Middle frontal gyrus (tissue), 1 donor: ENCODE measurements around the gene LRRC8E.

Experiments
- DNase-seq: peaks from one replicate; pipeline ENCODE4 v3.0.0-alpha.2; 2015; ENCODE audit warnings: low spot score; ENCODE audit errors: extremely low spot score

Gene LRRC8E

DNA sequence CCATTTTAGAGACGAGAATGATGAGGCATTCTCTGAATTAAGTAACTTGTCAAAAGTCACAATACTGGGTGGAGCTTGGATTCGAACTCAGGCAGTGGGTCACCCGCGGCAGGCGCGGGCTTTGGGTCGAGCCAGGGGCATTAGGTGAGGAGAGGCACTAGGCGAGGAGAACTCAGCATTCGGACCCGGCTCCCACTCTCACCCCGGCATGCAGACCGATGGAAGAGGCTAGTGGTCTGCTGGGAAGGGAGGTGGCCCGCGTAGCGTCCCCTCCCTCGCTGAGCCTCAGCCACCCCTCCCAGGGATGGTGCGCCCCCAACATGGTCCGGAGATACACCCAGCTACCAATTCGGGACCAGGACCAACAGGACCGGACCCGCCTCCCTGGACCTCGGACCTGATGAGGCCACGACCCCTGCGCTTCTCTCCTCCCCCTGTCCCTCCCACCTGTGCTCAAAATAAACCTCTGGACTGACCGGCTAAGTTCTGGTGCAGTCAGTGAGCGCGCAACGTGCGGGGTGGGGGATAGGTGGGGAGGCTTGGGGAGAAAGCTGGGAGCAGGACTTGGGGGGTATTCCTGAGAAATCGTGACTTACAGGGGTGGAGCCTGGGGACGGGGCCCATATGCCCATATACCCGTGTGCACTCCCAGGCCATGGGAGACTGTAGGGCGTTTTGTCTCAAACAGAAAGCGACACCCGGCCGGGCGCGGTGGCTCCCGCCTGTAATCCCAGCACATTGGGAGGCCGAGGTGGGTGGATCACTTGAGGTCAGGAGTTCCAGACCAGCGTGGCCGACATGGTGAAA, 30.5 kb downstream of the LRRC8E start:
- DNase-seq, result no peak

DNA sequence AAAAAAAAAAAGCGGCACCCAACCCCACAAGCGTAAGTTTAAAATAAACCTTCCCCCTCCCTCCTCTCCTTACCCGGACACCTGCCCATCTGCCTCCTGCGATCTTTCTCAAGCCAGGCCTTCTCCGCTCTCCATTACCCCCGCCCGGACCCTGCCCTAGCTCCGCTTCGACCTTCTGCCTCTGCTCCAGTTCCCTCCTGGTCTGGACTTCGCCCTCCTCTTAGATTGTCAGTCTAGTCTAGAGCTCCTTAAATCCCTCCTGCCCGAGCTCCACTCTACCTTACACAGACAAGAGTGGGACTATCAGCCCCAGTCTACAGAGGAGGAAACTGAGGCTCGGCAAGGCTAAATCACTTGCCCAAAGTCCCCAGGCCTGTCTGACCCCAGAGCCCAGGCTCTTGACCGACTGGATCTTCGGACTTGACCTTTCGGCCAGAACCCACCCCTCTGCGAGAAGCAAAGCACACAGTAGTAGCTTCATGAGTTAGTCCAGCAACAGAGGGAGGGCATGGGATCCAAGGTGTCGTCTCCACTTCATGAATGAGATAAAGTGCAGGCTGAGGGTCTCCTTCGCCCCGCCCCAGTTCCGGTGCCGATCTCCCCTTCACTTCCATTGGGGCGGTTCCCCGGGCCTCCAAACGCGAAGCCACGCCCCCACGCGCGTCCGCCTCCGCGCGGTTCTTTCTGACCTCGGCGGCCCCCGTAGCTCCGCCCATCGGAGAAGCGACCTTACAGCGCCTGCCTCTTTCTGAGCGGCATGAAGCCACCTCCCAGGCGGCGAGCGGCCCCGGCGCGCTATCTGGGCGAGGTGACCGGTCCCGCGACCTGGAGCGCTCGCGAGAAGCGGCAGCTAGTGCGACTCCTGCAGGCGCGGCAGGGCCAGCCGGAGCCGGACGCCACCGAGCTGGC, 31.6 kb downstream of the LRRC8E start, which contains the start of gene SNAPC2:
TSS of gene SNAPC2 (plus strand) at position 729 of the 909 bp plus-strand sequence. CDS start at position 758, 29 bp downstream.
- DNase-seq, result peak; percentile 60

DNA sequence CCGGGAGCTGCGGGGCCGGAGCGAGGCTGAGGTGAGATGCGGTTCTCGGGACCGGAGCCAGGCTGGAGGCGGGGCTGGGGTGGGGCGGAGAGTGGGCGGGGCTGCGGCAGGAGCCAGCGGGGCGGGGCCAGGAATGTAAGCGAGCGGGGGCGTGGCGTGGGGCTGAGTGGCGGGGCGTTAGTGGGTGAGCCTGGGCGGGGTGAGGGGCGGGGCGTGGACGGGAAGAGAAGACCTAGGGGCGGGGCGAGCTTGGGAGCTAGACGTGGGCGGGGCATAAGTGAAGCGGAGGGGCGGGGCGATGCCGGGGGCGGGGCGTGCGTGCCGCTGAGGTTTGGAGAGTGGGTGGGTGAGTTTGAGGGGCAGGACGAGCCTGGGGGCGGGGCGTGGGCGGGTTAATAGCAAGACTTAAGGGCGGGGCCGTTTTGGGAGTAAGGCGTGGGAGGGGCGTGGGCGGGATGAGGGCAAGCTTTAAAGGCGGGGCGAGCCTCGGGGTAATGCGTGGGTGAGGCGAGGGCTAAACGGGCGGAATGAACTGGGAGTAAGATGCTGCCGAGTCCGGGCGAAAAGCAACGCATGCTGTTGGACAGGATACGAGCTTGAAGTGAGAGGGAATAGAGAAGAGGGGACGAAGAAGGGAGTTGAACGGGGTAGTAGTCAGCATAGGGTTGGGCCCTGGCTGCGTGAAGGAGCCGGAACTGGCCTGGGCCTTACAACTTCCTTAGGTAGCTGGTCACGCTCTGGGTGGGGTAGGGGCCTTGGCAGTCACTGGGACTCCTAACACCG, 32.4 kb downstream of the LRRC8E start:
- DNase-seq, result peak; percentile 85

DNA sequence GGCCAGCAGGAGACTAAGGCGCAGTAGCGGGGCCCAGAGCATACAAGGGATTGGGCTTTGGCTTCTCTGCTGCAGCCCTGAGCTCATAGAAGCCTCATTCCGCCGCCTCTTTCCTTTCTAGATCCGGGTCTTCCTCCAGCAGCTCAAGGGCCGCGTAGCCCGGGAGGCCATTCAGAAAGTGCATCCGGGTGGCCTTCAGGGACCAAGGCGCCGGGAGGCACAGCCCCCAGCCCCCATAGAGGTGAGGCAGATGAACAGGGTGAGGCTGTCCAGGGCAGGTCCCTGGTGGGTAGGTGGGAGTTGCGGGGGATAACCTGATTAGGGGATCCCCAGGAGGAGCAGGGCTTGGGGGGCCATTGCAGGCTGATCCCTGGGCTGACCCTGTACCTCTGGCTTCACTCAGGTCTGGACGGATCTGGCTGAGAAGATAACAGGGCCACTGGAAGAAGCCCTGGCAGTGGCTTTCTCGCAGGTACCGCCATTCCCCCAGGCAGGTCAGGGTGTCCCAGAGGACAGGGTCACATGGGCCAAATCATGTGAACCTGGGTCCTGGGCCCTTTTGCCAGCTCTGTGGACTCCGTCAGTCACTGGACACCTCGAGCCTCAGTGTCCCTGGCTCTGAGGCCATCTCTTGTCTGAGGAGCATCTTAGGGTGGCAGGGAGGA, 33.1 kb downstream of the LRRC8E start:
- DNase-seq, result no peak

DNA sequence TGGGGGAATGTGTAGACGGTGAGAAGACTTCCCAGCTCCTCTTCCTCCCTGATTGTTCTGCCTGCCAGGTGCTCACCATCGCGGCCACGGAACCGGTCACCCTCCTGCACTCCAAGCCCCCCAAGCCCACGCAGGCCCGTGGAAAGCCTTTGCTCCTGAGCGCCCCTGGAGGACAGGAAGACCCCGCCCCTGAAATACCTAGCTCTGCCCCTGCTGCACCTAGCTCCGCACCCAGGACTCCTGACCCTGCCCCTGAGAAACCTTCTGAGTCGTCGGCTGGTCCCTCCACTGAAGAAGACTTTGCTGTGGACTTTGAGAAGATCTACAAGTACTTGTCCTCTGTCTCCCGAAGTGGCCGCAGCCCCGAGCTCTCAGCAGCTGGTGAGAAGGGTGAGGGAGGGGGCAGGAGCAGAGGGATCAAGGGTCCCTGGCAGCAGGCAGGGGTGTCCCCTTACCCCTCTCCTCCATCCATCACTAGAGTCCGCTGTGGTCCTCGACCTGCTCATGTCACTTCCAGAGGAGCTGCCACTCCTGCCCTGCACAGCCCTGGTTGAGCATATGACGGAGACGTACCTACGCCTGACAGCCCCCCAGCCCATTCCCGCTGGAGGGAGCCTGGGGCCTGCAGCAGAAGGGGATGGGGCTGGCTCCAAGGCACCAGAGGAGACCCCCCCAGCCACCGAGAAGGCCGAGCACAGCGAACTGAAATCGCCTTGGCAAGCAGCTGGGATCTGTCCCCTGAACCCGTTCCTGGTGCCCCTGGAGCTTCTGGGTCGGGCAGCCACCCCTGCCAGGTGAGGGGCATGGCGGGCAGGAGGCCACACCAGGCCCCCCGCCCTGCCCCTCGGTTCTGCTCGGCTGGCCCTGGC, 33.9 kb downstream of the LRRC8E start:
- DNase-seq, result no peak

DNA sequence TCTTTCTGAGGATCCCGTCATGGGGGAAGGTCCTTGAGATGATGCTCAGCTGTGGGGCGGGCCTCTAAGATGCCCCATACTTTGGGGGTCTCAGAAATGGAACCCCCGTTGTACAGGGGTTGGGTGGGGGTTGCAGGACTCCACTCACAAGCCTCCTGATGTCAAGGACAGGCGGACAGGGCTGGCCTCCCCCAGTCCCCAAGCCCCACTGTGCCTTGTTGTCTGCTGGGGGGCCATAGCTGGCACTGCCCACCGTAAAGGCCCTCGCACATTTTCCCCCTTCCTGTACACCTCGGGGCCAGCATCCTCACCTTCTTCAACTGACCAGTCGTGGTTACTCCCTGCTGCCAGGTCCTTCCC, 34.5 kb downstream of the LRRC8E start:
- DNase-seq, result no peak

DNA sequence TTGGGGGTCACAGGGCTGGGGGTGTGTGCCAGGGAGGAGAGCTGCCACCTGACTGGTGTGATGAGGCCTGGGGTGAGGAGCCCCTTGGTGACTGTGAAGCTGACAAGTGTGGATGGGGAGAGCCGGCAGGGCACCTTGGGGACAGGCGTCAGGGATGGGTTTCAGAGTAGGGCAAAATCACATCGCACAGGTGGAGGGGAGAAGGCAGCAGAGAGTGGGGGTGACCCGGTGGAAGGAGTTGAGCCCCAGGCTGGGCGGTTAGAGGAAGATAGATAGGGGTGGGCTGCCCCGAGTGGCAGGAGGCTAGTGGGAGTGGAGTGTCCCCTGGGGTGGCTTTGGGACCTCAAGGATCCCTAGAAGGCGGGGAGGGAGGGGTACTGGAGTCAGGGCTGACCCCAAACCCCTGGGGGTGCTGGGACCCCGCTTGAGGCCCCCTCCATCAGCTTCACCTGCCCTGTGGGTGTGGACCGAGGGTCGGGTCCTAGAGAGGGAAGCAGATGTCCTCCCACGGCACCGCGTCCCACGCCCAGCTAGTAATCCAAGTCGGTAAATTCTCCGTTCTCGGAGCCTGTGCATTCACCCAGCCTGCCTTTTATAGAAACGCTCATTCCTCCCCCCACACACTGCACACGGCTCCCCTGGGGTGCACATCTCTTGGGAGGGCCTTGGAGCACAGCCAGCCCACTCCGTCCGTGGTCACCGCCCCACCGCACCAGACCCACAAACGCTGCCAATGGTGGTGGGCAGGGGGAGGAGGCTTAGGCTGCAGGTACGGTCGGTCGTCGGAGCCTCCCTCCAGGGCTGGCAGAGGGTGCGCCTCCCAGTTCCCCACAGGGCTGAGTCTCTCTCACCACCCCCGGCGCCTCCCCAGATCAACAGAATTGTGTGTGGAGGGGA, 35.2 kb downstream of the LRRC8E start:
- no peak for DNase-seq

DNA sequence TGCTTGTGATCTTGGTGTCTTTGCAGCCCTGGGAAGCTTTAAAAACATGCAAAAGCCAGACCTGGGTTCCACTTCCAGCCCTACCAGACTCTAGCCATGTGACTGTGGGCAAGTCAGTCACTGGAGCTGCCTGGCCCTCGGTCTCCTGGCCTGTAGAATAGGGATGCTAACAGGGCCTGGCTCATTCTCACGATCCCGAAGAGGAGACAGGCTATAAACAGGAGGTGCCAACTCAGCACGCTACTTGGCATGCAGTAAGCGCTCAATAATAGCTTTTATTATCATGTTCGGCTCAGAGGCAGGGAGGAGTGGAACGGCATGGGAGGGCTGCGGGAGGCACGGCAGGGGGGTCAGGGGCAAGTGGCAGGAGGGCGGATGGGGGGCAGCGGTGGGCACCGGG, 35.9 kb downstream of the LRRC8E start:
- no peak for DNase-seq

DNA sequence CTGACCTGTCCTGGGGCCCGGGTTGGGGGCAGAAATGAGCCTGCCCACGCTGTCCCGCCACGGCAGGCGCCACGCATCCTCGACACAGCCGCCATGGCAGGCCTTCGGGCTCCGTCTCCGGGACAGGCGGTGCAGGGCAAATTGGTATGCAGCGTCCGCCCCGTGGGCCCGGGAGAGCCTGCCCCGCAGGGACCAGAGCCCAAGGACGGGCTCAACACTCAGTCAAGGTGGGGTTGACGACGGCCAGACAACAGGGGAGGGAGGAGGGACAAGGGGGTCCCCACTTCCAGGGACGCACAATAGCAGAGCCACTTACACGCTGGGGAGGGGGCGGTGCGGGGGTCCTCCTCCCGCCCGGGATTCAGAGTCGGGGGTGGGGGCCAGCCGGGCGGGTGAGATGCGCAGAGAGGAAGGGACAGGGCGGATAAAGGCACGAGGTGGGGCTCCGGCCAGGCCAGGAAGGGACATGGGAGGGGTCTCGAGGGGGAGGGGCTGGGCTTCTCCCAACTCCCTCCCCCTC, 36.4 kb downstream of the LRRC8E start:
- no peak for DNase-seq

DNA sequence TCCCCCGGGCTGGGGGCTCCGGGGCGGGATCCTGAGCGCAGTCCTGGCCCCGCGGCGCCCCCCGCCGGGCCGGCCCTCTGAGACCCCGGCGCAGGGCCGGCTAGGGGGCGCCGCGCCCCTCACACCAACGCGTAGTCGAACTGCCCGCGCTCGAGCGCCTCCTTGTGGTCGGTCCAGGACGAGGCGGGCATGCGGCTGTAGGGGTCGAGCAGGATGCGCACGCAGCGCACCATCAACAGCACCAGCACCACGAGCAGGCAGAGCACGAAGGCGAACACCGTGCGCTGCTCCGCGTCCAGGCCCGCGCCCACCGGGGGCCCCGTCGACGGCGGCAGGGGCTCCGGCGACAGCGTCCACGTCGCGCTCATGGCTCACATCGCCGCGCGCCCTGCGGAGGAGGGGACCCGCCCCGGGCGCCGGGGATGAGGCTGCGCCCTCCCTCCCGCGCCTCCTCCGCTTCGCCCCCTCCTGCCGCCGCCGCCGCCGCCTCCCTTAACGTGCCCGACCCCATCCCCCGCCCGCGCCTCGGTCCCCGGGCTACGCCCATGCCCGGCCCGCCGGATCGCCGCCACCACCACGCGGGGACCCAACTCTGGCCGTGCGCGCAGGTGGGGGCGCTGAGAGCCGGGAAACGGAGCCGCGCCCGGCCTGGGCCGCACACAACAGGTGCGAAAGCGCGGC, 37.0 kb downstream of the LRRC8E start:
- DNase-seq, result no peak

DNA sequence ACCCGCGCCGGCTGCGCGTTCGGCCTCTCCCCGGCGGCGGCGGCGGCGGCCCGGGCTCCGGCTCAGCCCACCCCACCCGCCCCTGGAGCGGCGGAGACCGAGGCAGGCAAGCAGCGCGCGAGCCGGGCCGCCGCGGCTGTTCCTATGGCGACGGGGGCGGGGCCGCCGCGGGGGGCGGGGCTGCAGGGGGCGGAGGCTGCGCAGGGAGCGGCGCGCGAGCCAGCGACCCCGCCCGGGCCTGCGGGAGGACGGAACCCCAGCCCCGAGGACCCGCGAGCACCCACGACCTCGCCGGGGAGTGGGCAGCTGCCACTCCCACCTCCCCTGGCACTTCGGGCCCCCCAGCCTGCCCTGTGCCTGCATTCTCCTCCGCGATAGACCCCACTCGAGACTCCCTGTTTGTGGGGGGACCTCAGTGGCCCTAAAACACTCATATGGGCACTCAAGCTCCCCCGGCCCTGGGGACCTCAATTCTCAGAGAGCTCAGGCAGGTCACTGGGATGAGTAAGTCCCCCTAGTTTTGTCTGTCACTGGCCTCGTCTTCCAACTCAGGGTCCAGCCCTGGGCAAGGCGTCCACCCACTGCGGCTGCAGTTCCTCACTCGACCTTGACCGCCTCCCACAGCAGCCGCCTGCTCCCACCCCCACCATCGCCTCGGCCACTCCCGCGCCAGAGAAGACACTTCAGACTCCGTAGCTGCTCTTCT, 37.9 kb downstream of the LRRC8E start, which contains the start of gene CTXN1:
TSS of gene CTXN1 (minus strand) at position 115 of the 706 bp plus-strand sequence. CDS start 597 bp downstream, outside the sequence.
- DNase-seq, result no peak

DNA sequence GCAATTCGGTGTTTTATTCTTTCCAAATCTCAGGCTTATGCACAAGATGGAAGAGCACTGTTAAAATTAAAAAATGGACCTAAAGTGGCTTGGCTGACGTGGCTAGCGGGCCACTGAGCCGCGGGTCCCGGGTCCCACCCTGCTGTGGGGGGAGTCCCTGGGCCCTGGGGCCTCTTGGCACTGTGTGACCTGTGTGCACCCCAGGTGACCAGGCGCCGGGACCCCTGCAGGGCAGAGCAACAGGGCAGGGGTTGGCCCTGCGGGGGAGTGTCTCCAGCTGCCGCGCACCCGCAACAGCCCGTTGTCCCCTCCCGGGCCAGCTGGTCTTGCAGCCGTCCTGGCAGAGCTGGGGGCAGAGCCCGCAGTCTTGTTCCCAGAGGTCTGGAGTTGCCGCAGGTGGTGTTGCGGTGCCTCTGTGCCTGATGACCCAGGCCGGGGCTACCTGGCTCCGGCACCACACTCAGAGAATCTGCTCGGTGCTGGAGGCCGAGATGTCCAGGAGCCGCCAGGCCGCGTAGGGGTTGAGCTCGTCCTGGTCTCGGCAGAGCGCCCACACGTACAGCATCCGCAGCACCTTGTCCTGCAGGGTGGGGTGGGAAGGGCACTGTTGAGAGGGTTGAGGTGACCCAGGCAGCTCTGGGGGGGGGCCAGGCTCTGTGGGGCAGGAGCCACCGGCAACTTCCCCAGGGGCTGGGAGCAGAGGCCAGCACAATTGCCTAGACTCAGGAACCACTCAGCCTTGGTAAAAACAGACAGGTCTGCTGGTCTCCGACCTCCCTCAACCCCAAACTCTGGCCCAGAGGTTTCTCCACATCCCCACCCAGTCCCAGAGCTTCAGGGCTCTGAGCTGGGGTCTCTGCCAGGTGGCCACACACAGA, 38.7 kb downstream of the LRRC8E start:
- no peak for DNase-seq

DNA sequence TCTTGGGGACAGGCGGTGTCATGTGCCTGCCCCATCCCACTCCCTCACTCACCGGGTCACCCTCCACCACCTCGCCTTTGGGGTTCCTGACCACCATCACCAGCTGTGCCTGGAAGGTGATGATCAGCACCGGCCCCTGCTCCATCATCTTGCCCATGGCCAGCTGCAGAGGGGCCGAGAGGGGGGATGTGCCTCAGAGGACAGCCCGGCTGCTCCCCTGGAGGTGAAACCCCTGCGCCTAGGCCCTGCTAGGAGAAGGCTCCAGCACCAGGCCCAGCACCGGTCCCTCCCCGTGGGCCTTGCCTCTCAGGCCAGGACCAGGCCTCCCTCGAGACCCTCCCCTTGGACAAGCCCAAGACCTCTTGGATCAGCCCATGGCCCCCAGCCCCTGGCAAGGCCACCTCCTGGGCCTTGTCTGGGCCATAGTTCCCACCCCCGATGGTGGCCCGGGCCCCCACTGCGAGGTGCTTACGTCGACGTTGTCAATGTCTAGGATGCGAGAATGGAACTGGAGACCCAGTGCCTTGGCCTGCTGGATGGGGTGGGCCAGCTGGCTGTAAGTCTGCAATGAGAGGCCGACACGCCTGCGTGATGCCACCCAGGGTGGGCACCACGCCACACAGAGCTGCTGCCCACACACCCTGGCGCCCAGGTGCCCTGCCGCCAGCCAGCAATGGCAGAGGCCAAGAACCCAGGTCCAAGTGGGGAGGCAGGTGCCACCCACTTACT, 39.5 kb downstream of the LRRC8E start:
- DNase-seq, result no peak

DNA sequence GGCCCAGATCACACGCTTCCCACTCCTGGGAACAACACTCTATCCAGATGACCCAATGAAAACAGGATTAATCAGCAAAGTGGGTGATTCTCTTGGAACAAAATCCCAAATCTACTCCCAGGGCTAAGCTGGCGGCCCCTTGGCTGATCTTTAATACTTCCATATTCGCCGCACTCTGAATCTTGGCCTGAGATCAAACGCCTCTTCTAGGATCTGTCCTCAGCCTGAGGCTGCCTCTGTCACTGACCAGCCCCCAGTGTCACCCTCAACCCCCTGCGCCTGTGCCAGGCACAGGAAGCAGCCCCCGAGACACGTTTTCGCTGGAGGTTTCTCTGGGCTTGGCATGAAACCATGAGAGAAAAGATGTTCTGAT, 40.0 kb downstream of the LRRC8E start:
- no peak for DNase-seq

DNA sequence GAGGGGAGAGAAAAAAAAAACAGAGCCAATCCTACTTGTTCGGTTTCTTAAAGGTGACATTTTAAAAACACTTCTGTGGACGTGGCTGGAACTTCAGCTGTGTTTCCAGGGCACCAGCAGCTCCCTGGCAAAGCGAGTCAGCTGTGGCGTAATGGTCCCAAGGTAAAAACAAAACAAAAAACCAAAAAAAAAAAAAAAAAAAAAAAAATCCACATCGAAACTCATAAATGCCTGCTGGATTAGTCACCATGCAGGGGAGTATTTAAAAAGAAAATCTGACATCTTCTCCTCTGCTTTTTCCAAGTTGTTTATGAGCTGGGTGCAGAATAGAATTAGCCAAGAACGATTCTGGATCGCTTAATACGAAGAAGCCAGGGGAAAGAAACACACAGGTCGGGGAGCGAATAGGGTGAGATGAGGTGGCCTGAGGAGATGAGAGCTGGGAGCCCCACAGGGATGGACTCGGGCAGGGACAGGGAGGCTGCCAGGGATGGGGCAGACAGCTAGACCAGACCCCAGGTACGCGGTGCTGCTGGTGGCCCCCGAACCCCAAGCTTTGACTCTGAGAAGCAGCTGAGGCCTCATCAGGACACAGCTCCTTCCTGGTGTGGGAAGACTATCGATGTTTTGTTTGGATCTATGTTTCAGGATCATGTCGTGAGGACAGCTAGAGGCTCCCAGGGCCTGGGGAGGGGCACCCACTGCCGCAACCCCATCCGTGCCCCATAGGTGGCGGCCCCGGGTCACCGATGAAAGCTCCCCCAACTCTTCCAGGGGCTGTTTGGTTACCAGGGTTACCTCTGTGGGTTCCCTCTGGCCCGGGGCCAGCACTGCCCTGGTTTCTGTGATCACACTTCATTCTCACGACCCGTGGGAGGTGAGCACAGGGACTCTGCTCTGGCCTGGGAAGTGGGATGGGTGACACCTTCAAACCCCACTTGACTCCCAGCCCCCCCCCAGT, 40.7 kb downstream of the LRRC8E start:
- no peak for DNase-seq
